ENCODE measurements around the gene DCUN1D1. TPM values are rescaled to one million over a fixed set of nuclear protein-coding genes. Genes with fewer than 3 reads are reported as not detected.

The DCUN1D1 gene
- total and polyA plus RNA-seq, 10 donors: 5.4 to 59.3 (median 29.5) TPM

DNA sequence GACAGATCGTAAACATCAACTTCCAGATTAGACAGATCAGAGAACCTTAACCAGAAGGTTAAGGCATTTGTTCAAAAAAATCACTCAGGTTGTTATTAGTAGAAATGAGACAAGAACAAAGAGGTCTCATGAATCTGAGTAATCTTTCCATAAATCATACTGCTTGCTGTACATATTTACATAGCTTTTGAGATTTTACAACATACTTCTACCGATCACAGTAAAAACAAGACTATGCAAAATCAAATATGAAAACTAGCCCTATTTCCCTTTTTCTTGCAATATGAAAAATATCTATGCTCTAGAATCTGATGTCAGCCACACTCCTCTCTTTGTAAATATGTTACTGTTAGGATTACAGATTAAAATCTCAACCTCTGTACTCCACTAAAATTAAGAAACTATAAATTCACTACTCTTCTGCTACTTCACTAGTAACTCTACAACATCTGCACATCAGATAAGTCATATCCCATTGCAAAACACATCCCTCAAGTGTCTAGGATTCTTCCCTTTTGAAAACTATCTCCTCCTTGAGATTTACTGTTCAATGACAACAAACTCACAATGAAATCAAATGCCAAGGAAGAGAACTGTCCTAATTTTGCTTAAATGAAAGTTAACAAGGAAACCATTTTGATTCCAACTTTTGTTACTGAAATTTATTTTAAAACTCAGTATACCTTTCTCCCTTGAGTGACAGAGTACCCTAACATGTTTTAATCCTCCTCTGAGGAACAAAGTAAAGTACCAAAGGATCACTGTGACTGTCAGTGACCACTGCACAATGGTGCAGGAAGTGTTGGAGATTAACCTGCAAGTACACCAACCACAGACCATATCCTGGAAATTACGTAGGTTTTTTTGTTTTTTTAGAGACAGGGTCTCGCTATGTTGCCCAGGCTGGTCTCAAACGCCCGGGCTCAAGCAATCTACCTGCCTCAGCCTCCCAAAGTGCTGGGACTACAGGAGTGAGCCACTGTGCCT, 12.8 kb downstream of the DCUN1D1 start:
- TF ChIP-seq POLR2AphosphoS5 (IDR thresholded peaks at IDR 0.05) (no peak), POLR2A (IDR thresholded peaks at IDR 0.05) (no peak), CTCF (IDR thresholded peaks at IDR 0.05 in 8 of 11, conservative IDR thresholded peaks at IDR 0.05 in 3 of 11) (no peak)
- H3K36me3 ChIP-seq: peaks cover 0 to 19% (median under 1%) of the 10 kb centered on the region in 6 donors
- peaks cover 11 to 75% (median 34%) of the 10 kb centered on the region in 6 donors for H3K4me1 ChIP-seq
- peak overlapping the region in 4 of 8 donors; percentile 18 to 60 (median 40) for H3K27ac ChIP-seq
- H3K4me3 ChIP-seq: no peak overlapping the region
- H3K9me3 ChIP-seq: no peaks in the 10 kb centered on the region
- no peaks in the 10 kb centered on the region for H3K27me3 ChIP-seq (replicated peaks in 1 of 7)
- DNase-seq: no peak
- intact Hi-C loops (cut with DNase I; ENCODE audit: low total_unique reads): no loop called here
- 41 to 55% (median 49%) methylated on average over 6 of the region's 6 CpGs for WGBS, 5 donors

DNA sequence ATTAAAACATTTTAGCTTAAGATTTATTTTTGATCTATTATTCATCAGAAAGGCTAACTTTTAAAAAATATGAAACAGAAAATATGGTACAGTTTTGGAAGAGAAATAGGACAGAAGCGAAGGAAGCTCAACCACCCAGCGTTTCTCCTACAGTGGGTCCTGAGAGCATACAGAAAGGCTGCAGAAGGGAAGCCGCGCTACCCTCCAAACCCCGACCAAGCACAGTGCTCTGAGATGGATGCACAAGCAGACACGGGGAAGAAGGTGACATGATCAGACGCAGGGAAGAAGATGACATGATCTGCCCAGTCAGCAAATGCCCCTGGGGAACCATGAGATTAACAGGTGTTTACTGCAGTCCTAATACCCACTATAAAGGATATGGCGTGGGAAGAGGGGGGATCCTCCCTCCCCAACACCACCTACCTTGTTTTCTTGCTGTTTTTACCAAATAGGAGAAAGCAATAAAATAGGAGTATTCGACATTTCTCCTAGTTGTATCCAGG, 14.4 kb downstream of the DCUN1D1 start:
- no peak for DNase-seq
- Histone ChIP-seq H3K4me3 (no peak overlapping the region), H3K36me3 (peaks cover 0 to 30% (median 7%) of the 10 kb centered on the region in 6 donors), H3K9me3 (no peaks in the 10 kb centered on the region), H3K27me3 (replicated peaks in 1 of 7) (no peaks in the 10 kb centered on the region), H3K4me1 (peaks cover 11 to 64% (median 34%) of the 10 kb centered on the region in 6 donors), H3K27ac (no peak overlapping the region)
- TF ChIP-seq POLR2A (IDR thresholded peaks at IDR 0.05): no peak
- TF ChIP-seq POLR2AphosphoS5 (IDR thresholded peaks at IDR 0.05): no peak
- TF ChIP-seq CTCF (IDR thresholded peaks at IDR 0.05 in 8 of 11, conservative IDR thresholded peaks at IDR 0.05 in 3 of 11): no peak
- intact Hi-C loops (cut with DNase I; ENCODE audit: low total_unique reads): no loop called here
- 86 to 94% (median 93%) methylated on average over 9 of the region's 9 CpGs for WGBS, 5 donors

DNA sequence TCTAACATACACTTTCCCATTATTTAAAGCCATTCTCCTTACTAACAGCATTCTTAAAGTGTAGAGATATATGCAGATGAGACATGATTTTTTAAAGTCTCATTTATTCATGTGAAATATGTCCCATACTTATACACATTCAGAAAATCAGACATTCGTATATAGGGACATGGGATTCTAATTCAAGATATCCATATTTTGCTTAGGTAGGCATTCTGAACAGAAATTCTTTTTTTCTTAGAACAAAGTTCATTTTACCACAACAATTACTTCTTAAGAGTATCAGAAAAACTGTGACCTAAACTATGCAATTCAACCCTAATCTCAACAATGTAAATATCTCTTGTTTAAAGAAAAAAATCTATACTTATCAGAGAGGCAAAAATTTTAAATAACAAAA, 16.2 kb downstream of the DCUN1D1 start:
- H3K9me3 ChIP-seq: no peaks in the 10 kb centered on the region
- H3K27ac ChIP-seq: no peak overlapping the region
- TF ChIP-seq POLR2A (IDR thresholded peaks at IDR 0.05) (no peak), CTCF (IDR thresholded peaks at IDR 0.05 in 8 of 11, conservative IDR thresholded peaks at IDR 0.05 in 3 of 11) (no peak), POLR2AphosphoS5 (IDR thresholded peaks at IDR 0.05) (no peak)
- intact Hi-C loops (cut with DNase I; ENCODE audit: low total_unique reads): no loop called here
- no peak overlapping the region for H3K4me3 ChIP-seq
- WGBS, 5 donors: 95 to 100% (median 97%) methylated on average over 1 of the region's 1 CpG
- no peak for DNase-seq
- H3K36me3 ChIP-seq: peaks cover 0 to 45% (median 10%) of the 10 kb centered on the region in 6 donors
- H3K27me3 ChIP-seq (replicated peaks in 1 of 7): no peaks in the 10 kb centered on the region
- peaks cover 11 to 59% (median 33%) of the 10 kb centered on the region in 6 donors for H3K4me1 ChIP-seq

DNA sequence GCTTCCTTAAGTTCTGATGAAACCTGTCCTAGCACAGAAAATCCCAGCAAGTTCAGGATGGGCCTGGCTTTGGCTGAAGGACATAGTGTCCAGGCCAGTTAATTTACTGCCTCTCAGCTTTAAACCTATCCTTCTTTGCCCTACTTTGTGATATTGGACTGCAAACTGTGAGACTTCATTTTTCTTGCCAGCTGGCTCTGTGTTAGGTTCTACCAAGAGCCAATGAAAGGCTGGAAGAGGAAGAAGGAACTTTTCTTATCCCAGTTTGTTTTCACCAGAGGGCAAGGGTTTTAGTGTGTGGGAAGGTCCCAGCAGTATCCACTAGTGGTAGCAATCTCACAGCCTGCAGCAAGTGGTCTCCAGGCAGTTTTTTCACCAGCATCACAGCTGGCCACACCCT, 18.2 kb downstream of the DCUN1D1 start:
- no peaks in the 10 kb centered on the region for H3K9me3 ChIP-seq
- H3K27ac ChIP-seq: peak overlapping the region in 2 of 8 donors; percentile 1 to 6
- peaks cover 0 to 48% (median 17%) of the 10 kb centered on the region in 6 donors for H3K4me1 ChIP-seq
- TF ChIP-seq POLR2AphosphoS5 (IDR thresholded peaks at IDR 0.05) (no peak), CTCF (IDR thresholded peaks at IDR 0.05 in 8 of 11, conservative IDR thresholded peaks at IDR 0.05 in 3 of 11) (no peak), POLR2A (IDR thresholded peaks at IDR 0.05) (no peak)
- peaks cover 0 to 55% (median 12%) of the 10 kb centered on the region in 6 donors for H3K36me3 ChIP-seq
- no peaks in the 10 kb centered on the region for H3K27me3 ChIP-seq (replicated peaks in 1 of 7)
- DNase-seq: no peak
- no peak overlapping the region for H3K4me3 ChIP-seq
- intact Hi-C loops (cut with DNase I; ENCODE audit: low total_unique reads): no loop called here
